Measurements from ENCODE around the gene NLGN1. TPM values are rescaled to one million over a fixed set of nuclear protein-coding genes. Genes with fewer than 3 reads are reported as not detected.

Gene NLGN1
- total and polyA plus RNA-seq, 7 experiments from 2014 or later: not detected

GRCh38 chr3:173660645-173661299 is 263.2 kb downstream of the NLGN1 start:
- Histone ChIP-seq H3K27ac (ENCODE audit: low read depth, low read length) (no peak overlapping the region), H3K4me3 (ENCODE audit: low read length) (no peak overlapping the region), H3K9me3 (ENCODE audit: control insufficient read depth in 2 of 3, low read length in 3 of 3) (no peaks in the 10 kb centered on the region), H3K36me3 (ENCODE audit: control insufficient read depth in 2 of 3, insufficient read depth in 3 of 3, low read length in 3 of 3) (no peaks in the 10 kb centered on the region), H3K27me3 (ENCODE audit: control insufficient read depth in 2 of 2, insufficient read depth in 2 of 2, low read length in 2 of 2) (no peaks in the 10 kb centered on the region), H3K4me1 (ENCODE audit: control insufficient read depth in 2 of 2, insufficient read depth in 2 of 2, low read length in 2 of 2) (no peaks in the 10 kb centered on the region)
- peaks cover 0 to 8% (median 0%) of the 10 kb centered on the region in 11 donors for H3K9me3 Mint-ChIP-seq
- DNase-seq (no peak), ATAC-seq (no peak)
- no peak overlapping the region for H3K4me3 Mint-ChIP-seq
- no peak overlapping the region for H3K27ac Mint-ChIP-seq
- H3K4me1 Mint-ChIP-seq: no peaks in the 10 kb centered on the region
- ChIA-PET POLR2A (no interaction called here), CTCF (no interaction called here)
- no peaks in the 10 kb centered on the region for H3K36me3 Mint-ChIP-seq
- intact Hi-C loops (cut with micrococcal nuclease): no loop called here
- H3K27me3 Mint-ChIP-seq: no peaks in the 10 kb centered on the region

- no peaks in the 10 kb centered on the region for H3K27me3 ChIP-seq (ENCODE audit: control insufficient read depth in 2 of 2, insufficient read depth in 2 of 2, low read length in 2 of 2)
- no peak for ATAC-seq
- ChIA-PET CTCF (no interaction called here), POLR2A (no interaction called here)
- Mint-ChIP-seq H3K27me3 (no peaks in the 10 kb centered on the region), H3K4me1 (no peaks in the 10 kb centered on the region), H3K36me3 (no peaks in the 10 kb centered on the region), H3K9me3 (peaks cover 0 to 5% (median 0%) of the 10 kb centered on the region in 11 donors), H3K4me3 (no peak overlapping the region), H3K27ac (no peak overlapping the region)
- H3K9me3 ChIP-seq (ENCODE audit: control insufficient read depth in 2 of 3, low read length in 3 of 3): no peaks in the 10 kb centered on the region
- no peak overlapping the region for H3K4me3 ChIP-seq (ENCODE audit: low read length)
- H3K27ac ChIP-seq (ENCODE audit: low read depth, low read length): no peak overlapping the region
- H3K36me3 ChIP-seq (ENCODE audit: control insufficient read depth in 2 of 3, insufficient read depth in 3 of 3, low read length in 3 of 3): no peaks in the 10 kb centered on the region
- no peaks in the 10 kb centered on the region for H3K4me1 ChIP-seq (ENCODE audit: control insufficient read depth in 2 of 2, insufficient read depth in 2 of 2, low read length in 2 of 2)
- no peak for DNase-seq
- intact Hi-C loops (cut with micrococcal nuclease): no loop called here
Measured at GRCh38 chr3:173663696-173664111, 266.2 kb downstream of the NLGN1 start.

GRCh38 chr3:173676094-173676493 is 278.6 kb downstream of the NLGN1 start:
- Mint-ChIP-seq H3K4me1 (no peaks in the 10 kb centered on the region), H3K27me3 (no peaks in the 10 kb centered on the region), H3K27ac (no peak overlapping the region), H3K36me3 (no peaks in the 10 kb centered on the region), H3K4me3 (no peak overlapping the region), H3K9me3 (peaks cover 0 to 5% (median 0%) of the 10 kb centered on the region in 11 donors)
- Histone ChIP-seq H3K4me1 (ENCODE audit: control insufficient read depth in 2 of 2, insufficient read depth in 2 of 2, low read length in 2 of 2) (no peaks in the 10 kb centered on the region), H3K27ac (ENCODE audit: low read depth, low read length) (no peak overlapping the region), H3K27me3 (ENCODE audit: control insufficient read depth in 2 of 2, insufficient read depth in 2 of 2, low read length in 2 of 2) (no peaks in the 10 kb centered on the region), H3K4me3 (ENCODE audit: low read length) (no peak overlapping the region), H3K36me3 (ENCODE audit: control insufficient read depth in 2 of 3, insufficient read depth in 3 of 3, low read length in 3 of 3) (no peaks in the 10 kb centered on the region), H3K9me3 (ENCODE audit: control insufficient read depth in 2 of 3, low read length in 3 of 3) (no peaks in the 10 kb centered on the region)
- ATAC-seq: no peak
- intact Hi-C loops (cut with micrococcal nuclease): no loop called here
- CTCF ChIA-PET: no interaction called here
- POLR2A ChIA-PET: no interaction called here
- no peak for DNase-seq

GRCh38 chr3:173681188-173681678 is 283.7 kb downstream of the NLGN1 start:
- Mint-ChIP-seq H3K4me1 (no peaks in the 10 kb centered on the region), H3K36me3 (no peaks in the 10 kb centered on the region), H3K27ac (no peak overlapping the region), H3K4me3 (no peak overlapping the region), H3K27me3 (no peaks in the 10 kb centered on the region), H3K9me3 (no peaks in the 10 kb centered on the region)
- ChIA-PET POLR2A (no interaction called here), CTCF (no interaction called here)
- Histone ChIP-seq H3K27ac (ENCODE audit: low read depth, low read length) (no peak overlapping the region), H3K27me3 (ENCODE audit: control insufficient read depth in 2 of 2, insufficient read depth in 2 of 2, low read length in 2 of 2) (no peaks in the 10 kb centered on the region), H3K4me3 (ENCODE audit: low read length) (no peak overlapping the region), H3K9me3 (ENCODE audit: control insufficient read depth in 2 of 3, low read length in 3 of 3) (no peaks in the 10 kb centered on the region), H3K36me3 (ENCODE audit: control insufficient read depth in 2 of 3, insufficient read depth in 3 of 3, low read length in 3 of 3) (no peaks in the 10 kb centered on the region), H3K4me1 (ENCODE audit: control insufficient read depth in 2 of 2, insufficient read depth in 2 of 2, low read length in 2 of 2) (no peaks in the 10 kb centered on the region)
- DNase-seq (no peak), ATAC-seq (no peak)
- intact Hi-C loops (cut with micrococcal nuclease): no loop called here

GRCh38 chr3:173685456-173685855 is 287.9 kb downstream of the NLGN1 start:
- no peaks in the 10 kb centered on the region for H3K27me3 Mint-ChIP-seq
- DNase-seq (no peak), ATAC-seq (no peak)
- H3K27ac ChIP-seq (ENCODE audit: low read depth, low read length): no peak overlapping the region
- H3K27ac Mint-ChIP-seq: no peak overlapping the region
- H3K4me1 ChIP-seq (ENCODE audit: control insufficient read depth in 2 of 2, insufficient read depth in 2 of 2, low read length in 2 of 2): no peaks in the 10 kb centered on the region
- H3K9me3 Mint-ChIP-seq: peaks cover 0 to 5% (median 0%) of the 10 kb centered on the region in 11 donors
- H3K4me3 Mint-ChIP-seq: no peak overlapping the region
- no peaks in the 10 kb centered on the region for H3K36me3 Mint-ChIP-seq
- no peak overlapping the region for H3K4me3 ChIP-seq (ENCODE audit: low read length)
- ChIA-PET CTCF (no interaction called here), POLR2A (no interaction called here)
- no peaks in the 10 kb centered on the region for H3K9me3 ChIP-seq (ENCODE audit: control insufficient read depth in 2 of 3, low read length in 3 of 3)
- no peaks in the 10 kb centered on the region for H3K36me3 ChIP-seq (ENCODE audit: control insufficient read depth in 2 of 3, insufficient read depth in 3 of 3, low read length in 3 of 3)
- intact Hi-C loops (cut with micrococcal nuclease): no loop called here
- no peaks in the 10 kb centered on the region for H3K4me1 Mint-ChIP-seq
- no peaks in the 10 kb centered on the region for H3K27me3 ChIP-seq (ENCODE audit: control insufficient read depth in 2 of 2, insufficient read depth in 2 of 2, low read length in 2 of 2)

GRCh38 chr3:173688216-173688842 is 290.8 kb downstream of the NLGN1 start:
- ChIA-PET CTCF (no interaction called here), POLR2A (no interaction called here)
- H3K36me3 Mint-ChIP-seq: no peaks in the 10 kb centered on the region
- ATAC-seq (no peak), DNase-seq (no peak)
- no peak overlapping the region for H3K27ac ChIP-seq (ENCODE audit: low read depth, low read length)
- no peaks in the 10 kb centered on the region for H3K4me1 Mint-ChIP-seq
- H3K4me3 Mint-ChIP-seq: no peak overlapping the region
- no peaks in the 10 kb centered on the region for H3K27me3 Mint-ChIP-seq
- no peaks in the 10 kb centered on the region for H3K27me3 ChIP-seq (ENCODE audit: control insufficient read depth in 2 of 2, insufficient read depth in 2 of 2, low read length in 2 of 2)
- no peak overlapping the region for H3K27ac Mint-ChIP-seq
- H3K4me1 ChIP-seq (ENCODE audit: control insufficient read depth in 2 of 2, insufficient read depth in 2 of 2, low read length in 2 of 2): no peaks in the 10 kb centered on the region
- no peak overlapping the region for H3K4me3 ChIP-seq (ENCODE audit: low read length)
- intact Hi-C loops (cut with micrococcal nuclease): no loop called here
- no peaks in the 10 kb centered on the region for H3K9me3 ChIP-seq (ENCODE audit: control insufficient read depth in 2 of 3, low read length in 3 of 3)
- H3K36me3 ChIP-seq (ENCODE audit: control insufficient read depth in 2 of 3, insufficient read depth in 3 of 3, low read length in 3 of 3): no peaks in the 10 kb centered on the region
- peaks cover 0 to 5% (median 0%) of the 10 kb centered on the region in 11 donors for H3K9me3 Mint-ChIP-seq

- Histone ChIP-seq H3K27me3 (ENCODE audit: control insufficient read depth in 2 of 2, insufficient read depth in 2 of 2, low read length in 2 of 2) (no peaks in the 10 kb centered on the region), H3K36me3 (ENCODE audit: control insufficient read depth in 2 of 3, insufficient read depth in 3 of 3, low read length in 3 of 3) (no peaks in the 10 kb centered on the region), H3K4me3 (ENCODE audit: low read length) (no peak overlapping the region), H3K4me1 (ENCODE audit: control insufficient read depth in 2 of 2, insufficient read depth in 2 of 2, low read length in 2 of 2) (no peaks in the 10 kb centered on the region), H3K9me3 (ENCODE audit: control insufficient read depth in 2 of 3, low read length in 3 of 3) (no peaks in the 10 kb centered on the region), H3K27ac (ENCODE audit: low read depth, low read length) (no peak overlapping the region)
- H3K27ac Mint-ChIP-seq: no peak overlapping the region
- no peak for ATAC-seq
- intact Hi-C loops (cut with micrococcal nuclease): no loop called here
- peaks cover 0 to 5% (median 0%) of the 10 kb centered on the region in 11 donors for H3K9me3 Mint-ChIP-seq
- H3K4me1 Mint-ChIP-seq: no peaks in the 10 kb centered on the region
- no peaks in the 10 kb centered on the region for H3K27me3 Mint-ChIP-seq
- POLR2A ChIA-PET: no interaction called here
- DNase-seq: no peak
- H3K36me3 Mint-ChIP-seq: no peaks in the 10 kb centered on the region
- CTCF ChIA-PET: no interaction called here
- no peak overlapping the region for H3K4me3 Mint-ChIP-seq
Measured at GRCh38 chr3:173690542-173691180, 293.1 kb downstream of the NLGN1 start.
